Neuron (in vitro differentiated cells): ENCODE measurements around the gene DEFB123.
"Not testable (repeated sequence)": the region's sequence is repeated elsewhere in the genome, so short reads cannot be mapped to it uniquely, and the experiment has no call there.

Source experiments
- H2AFZ ChIP-seq: one replicate; pipeline ENCODE4 v1.6.1; 2013; ENCODE audit warnings: low read depth, mild to moderate bottlenecking, inconsistent platforms, low read length, moderate library complexity
- H3K27me3 ChIP-seq: one replicate; pipeline ENCODE4 v1.6.1; 2013; ENCODE audit warnings: low read length; ENCODE audit not compliant: insufficient read depth
- H3K36me3 ChIP-seq: one replicate; pipeline ENCODE4 v1.6.1; 2013; ENCODE audit warnings: low read length; ENCODE audit not compliant: insufficient read depth
- H3K4me1 ChIP-seq: one replicate; pipeline ENCODE4 v1.6.1; 2013; ENCODE audit warnings: low read length; ENCODE audit not compliant: insufficient read depth
- H3K4me3 ChIP-seq: 2 replicates; pipeline ENCODE4 v1.5.1; 2013; ENCODE audit warnings: mild to moderate bottlenecking, low read length, moderate library complexity
- H3K9me3 ChIP-seq: one replicate; pipeline ENCODE4 v1.6.1; 2013; ENCODE audit warnings: low read length

DEFB123 gene, protein sequence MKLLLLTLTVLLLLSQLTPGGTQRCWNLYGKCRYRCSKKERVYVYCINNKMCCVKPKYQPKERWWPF

DNA sequence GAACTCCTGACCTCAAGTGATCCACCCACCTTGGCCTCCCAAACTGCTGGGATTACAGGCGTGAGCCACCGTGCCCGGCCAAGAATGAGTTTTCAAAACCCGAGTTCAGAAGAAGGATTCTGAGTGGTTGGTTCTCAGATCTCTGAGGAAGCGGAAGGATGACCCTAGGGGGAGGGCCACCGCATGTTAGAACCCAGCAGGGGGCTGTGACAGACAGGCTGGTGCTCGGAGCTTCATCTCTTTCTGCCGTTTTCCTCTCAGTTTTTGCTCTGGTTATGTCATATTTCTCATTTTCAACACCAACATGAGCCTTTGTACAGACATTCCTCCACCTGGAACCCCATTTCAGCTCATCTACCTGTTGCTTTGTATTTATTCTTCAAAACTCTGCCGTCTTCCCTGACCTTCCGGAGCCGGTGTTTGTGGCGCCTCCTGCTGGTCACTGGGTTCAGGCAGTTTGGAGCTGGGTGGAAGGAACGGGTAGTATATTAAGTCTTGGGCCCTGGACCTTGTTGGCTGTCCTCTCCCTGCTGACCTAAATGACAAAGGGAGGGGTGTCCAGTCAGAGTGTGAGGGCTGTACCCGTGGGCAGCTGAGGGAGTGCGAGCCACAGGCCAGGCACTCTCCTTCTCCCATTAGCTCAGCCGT, at the start of gene DEFB123:
Gene DEFB123, plus strand, starts transcription at position 621 of the 648 bp plus-strand sequence. CDS start 67 bp downstream, outside the sequence.
- Histone ChIP-seq H3K4me3 (no peak within 1 kb of the TSS), H3K27me3 (peaks cover 12% of the 10 kb centered on the region), H3K4me1 (no peaks in the 10 kb centered on the region), H3K9me3 (no peaks in the 10 kb centered on the region), H2AFZ (no peak within 1 kb of the TSS), H3K36me3 (no peaks in the 10 kb centered on the region)

DNA sequence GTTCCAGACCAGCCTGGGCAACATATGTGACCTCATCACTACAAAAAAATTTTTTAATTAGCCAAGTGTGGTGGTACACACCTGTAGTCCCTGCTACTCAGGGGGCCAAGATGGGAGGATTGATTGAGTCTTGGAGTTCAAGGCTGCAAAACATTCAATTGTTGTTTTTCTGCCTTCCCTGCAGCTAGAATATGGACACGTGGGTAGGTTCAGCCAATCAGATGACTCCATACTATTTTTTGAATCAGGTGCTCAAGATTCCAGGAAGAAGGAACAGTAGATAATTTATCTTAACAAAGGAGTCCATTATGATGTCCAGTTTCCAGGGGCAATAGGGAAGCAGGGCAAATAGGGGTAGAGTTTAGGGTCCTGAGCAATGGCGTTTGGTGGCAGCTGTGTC, 47.6 kb upstream of the DEFB123 start:
- Histone ChIP-seq H2AFZ (no peak overlapping the region), H3K36me3 (no peaks in the 10 kb centered on the region), H3K9me3 (no peaks in the 10 kb centered on the region), H3K27me3 (no peaks in the 10 kb centered on the region), H3K4me1 (no peaks in the 10 kb centered on the region), H3K4me3 (no peak overlapping the region)

DNA sequence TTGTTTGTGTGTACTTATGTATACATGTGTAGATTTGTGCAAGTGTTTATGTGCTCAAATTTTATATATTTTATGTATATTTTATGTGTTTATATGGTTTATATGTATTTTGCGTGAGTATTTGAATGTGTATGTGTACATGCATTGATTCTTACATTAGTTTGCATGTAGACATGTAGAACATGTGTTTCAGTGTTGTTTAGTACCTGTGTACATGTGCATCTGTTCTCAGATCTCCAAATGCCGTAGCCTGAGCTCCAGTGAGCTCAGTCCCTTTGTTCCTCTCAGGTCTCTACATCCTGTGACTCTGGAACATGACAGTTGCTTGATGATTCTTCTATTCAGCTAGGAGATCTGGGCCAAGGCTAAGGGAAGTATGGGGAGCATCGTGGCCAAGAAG, 45.5 kb upstream of the DEFB123 start:
- no peak overlapping the region for H3K4me3 ChIP-seq
- H3K9me3 ChIP-seq = no peaks in the 10 kb centered on the region
- no peaks in the 10 kb centered on the region for H3K27me3 ChIP-seq
- H2AFZ ChIP-seq = no peak overlapping the region
- H3K4me1 ChIP-seq = no peaks in the 10 kb centered on the region
- no peaks in the 10 kb centered on the region for H3K36me3 ChIP-seq

DNA sequence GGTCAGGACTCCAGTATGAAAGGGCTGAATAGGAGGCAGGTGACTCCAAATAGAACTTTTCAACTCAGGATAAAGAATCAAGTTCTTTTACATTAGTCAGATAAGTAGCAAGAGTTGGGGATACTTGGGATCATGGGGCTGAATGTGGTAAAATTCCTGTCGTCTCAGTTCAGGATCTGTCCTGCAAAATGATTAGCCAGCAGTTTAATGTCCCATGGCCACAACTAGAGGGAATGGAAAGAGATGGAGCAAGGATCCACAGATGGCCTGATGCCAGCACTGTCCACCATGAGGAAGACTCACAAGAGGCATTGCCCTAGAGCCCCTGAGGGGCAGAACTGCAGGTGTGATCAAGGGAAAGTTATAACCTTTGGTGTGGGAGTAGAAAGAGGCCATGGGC, 36.5 kb upstream of the DEFB123 start:
- Histone ChIP-seq H3K27me3 (no peaks in the 10 kb centered on the region), H3K4me1 (no peaks in the 10 kb centered on the region), H3K9me3 (no peaks in the 10 kb centered on the region), H2AFZ (no peak overlapping the region), H3K36me3 (no peaks in the 10 kb centered on the region), H3K4me3 (no peak overlapping the region)

DNA sequence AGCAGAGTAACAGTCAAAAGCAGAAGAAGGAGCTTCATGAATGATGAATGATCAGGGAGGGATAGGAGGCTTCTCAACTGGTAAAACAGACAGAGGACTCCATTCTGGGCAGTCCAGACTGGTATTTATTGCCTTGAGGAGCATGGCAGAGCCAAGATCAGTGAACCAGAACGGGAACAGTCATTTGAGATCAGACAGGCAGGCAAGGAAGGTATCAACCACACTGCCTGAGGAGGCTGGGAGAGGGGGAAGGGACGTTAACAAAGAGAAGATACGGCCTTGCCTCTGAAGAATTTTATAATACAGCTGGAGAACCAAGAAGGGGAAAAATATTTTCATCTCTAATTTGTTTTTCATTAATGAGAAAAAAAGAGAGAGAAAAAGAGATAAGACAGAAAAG, 34.3 kb upstream of the DEFB123 start, which contains the start of gene DEFB121:
Gene DEFB121, minus strand, starts transcription at position 101 of the 400 bp plus-strand sequence. Its CDS starts 63 bp downstream, at position 38.
- Histone ChIP-seq H3K27me3 (no peaks in the 10 kb centered on the region), H3K4me3 (no peak within 1 kb of the TSS), H3K9me3 (no peaks in the 10 kb centered on the region), H2AFZ (no peak within 1 kb of the TSS), H3K4me1 (no peaks in the 10 kb centered on the region), H3K36me3 (no peaks in the 10 kb centered on the region)

DNA sequence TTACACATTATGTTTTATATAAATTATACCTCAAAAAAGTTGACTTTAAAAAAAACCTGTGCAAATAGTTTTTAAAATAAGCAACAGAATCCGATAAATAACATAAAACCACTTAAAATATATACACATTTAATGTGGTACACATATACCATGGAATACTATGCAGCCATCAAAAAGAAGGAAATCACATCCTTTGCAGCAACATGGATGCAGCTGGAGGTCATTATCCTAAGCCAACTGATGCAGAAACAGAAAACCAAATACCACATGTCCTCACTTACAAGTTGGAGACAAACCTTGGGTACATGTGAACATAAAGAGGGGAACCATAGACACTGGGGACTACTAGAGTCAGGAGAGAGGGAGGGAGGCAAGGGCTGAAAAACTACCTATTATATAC, 30.4 kb upstream of the DEFB123 start:
- H3K27me3 ChIP-seq = no peaks in the 10 kb centered on the region
- H3K36me3 ChIP-seq = no peaks in the 10 kb centered on the region
- H3K4me3 ChIP-seq = no peak overlapping the region
- no peak overlapping the region for H2AFZ ChIP-seq
- H3K9me3 ChIP-seq = no peaks in the 10 kb centered on the region
- H3K4me1 ChIP-seq = no peaks in the 10 kb centered on the region

DNA sequence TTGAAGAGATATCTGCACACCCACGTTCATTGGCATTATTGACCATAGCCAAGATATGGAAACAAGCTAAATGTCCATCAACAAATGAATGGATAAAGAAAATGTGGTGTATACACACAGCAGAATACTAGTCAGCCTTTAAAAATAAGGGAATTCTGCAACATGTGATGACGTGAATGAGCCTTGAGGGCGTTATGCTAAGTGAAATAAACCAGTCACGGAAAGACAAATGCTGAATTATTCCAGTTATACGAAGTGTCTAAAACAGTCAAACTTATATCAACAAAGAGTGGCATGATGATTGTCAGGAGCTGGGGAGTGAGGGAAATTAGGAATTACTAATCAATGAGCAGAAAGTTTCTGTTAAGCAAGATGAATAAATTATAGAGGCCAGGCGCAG, 26.1 kb upstream of the DEFB123 start:
- H3K9me3 ChIP-seq = no peaks in the 10 kb centered on the region
- no peak overlapping the region for H3K4me3 ChIP-seq
- H2AFZ ChIP-seq = no peak overlapping the region

DNA sequence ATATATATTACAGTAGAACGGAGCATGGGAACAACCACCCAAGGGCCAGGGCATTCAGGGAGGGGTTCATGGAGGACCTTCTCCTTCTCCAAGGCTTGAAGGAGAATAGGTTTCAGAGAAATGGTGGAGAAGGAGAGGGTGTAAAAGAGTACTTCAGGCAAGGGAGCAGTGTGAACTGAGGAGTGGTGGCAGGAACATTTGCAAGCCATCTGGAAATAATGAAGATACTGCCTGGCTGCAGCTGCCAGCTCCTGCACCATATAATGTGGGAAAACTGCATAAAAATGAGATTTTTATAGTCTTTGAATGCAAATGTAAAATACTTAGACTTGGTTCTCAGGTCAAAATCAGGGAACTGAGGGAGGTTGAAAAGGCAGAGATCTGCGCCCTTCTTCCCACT, 24.8 kb upstream of the DEFB123 start:
- Histone ChIP-seq H3K9me3 (no peaks in the 10 kb centered on the region), H3K4me1 (no peaks in the 10 kb centered on the region), H3K36me3 (no peaks in the 10 kb centered on the region), H3K4me3 (no peak overlapping the region), H2AFZ (no peak overlapping the region), H3K27me3 (no peaks in the 10 kb centered on the region)

More for the DNA sequence above, 26.1 kb upstream of the DEFB123 start:
- Histone ChIP-seq H3K27me3 (no peaks in the 10 kb centered on the region), H3K4me1 (no peaks in the 10 kb centered on the region), H3K36me3 (no peaks in the 10 kb centered on the region)

DNA sequence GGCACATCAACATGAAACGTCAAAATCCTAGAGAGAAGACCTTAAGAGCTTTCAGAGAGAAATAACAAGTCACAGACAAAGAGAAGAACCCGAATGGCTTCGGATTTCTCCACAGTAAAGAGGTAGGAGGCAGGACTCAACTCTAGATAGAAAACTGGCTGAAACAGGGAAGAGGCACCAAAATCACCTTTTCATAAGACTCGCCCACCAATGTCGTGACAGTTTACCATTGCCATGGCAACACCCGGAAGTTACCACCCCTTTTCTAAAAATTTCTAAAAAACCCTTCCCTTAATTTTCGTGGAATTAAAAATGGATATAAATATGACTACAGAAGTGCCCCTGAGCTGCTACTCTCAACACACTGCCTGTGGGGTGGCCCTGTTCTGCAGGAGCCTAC, 22.1 kb upstream of the DEFB123 start:
- H2AFZ ChIP-seq = no peak overlapping the region
- H3K4me3 ChIP-seq = no peak overlapping the region
- H3K36me3 ChIP-seq = no peaks in the 10 kb centered on the region
- H3K4me1 ChIP-seq = no peaks in the 10 kb centered on the region
- no peaks in the 10 kb centered on the region for H3K9me3 ChIP-seq
- no peaks in the 10 kb centered on the region for H3K27me3 ChIP-seq

DNA sequence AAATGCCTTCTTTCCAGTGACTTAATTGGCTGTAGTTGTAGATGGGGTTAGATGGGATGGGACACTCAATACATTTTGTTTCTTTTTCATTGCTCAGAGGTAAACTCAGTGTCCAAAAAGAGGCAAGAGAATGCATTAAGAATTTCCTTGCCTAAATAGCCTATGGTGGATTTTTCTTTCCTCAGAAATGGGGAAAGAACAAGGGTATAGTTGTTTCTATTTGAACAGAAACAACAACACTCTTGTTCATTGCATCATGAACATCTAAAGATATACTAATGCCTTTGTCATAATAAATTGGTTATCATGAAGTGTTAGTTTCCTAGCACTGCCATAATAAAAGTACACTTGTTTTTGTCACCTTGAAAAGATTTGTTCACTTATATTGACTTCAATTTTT, 14.6 kb upstream of the DEFB123 start:
- no peaks in the 10 kb centered on the region for H3K9me3 ChIP-seq
- no peaks in the 10 kb centered on the region for H3K36me3 ChIP-seq
- no peaks in the 10 kb centered on the region for H3K4me1 ChIP-seq
- no peak overlapping the region for H3K4me3 ChIP-seq
- H3K27me3 ChIP-seq = no peaks in the 10 kb centered on the region
- no peak overlapping the region for H2AFZ ChIP-seq

DNA sequence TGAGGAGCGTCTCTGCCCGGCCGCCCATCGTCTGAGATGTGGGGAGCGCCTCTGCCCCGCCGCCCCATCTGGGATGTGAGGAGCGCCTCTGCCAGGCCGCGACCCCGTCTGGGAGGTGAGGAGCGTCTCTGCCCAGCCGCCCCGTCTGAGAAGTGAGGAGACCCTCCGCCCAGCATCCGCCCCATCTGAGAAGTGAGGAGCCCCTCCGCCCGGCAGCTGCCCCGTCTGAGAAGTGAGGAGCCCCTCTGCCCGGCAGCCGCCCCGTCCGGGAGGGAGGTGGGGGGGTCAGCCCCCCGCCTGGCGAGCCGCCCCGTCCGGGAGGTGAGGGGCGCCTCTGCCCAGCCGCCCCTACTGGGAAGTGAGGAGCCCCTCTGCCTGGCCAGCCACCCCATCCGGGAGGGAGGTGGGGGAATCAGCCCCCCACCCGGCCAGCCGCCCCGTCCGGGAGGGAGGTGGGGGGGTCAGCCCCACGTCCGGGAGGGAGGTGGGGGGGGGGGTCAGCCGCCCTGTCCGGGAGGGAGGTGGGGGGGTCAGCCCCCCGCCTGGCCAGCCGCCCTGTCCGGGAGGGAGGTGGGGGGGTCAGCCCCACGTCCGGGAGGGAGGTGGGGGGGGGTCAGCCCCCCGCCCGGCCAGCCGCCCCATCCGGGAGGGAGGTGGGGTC, 13.4 kb upstream of the DEFB123 start:
- not testable (repeated sequence) for H3K9me3 ChIP-seq, H3K4me1 ChIP-seq, H3K36me3 ChIP-seq, H2AFZ ChIP-seq, H3K27me3 ChIP-seq, H3K4me3 ChIP-seq

DNA sequence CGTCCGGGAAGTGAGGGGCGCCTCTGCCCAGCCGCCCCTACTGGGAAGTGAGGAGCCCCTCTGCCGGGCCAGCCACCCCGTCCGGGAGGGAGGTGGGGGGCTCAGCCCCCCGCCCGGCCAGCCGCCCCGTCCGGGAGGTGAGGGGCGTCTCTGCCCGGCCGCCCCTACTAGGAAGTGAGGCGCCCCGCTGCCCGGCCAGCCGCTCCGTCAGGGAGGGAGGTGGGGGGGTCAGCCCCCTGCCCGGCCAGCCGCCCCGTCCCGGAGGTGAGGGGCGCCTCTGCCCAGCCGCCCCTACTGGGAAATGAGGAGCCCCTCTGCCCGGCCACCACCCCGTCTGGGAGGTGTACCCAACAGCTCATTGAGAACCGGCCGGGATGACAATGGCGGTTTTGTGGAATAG, 12.9 kb upstream of the DEFB123 start:
- not testable (repeated sequence) for H3K27me3 ChIP-seq, H3K4me3 ChIP-seq, H3K4me1 ChIP-seq, H3K9me3 ChIP-seq, H2AFZ ChIP-seq, H3K36me3 ChIP-seq

DNA sequence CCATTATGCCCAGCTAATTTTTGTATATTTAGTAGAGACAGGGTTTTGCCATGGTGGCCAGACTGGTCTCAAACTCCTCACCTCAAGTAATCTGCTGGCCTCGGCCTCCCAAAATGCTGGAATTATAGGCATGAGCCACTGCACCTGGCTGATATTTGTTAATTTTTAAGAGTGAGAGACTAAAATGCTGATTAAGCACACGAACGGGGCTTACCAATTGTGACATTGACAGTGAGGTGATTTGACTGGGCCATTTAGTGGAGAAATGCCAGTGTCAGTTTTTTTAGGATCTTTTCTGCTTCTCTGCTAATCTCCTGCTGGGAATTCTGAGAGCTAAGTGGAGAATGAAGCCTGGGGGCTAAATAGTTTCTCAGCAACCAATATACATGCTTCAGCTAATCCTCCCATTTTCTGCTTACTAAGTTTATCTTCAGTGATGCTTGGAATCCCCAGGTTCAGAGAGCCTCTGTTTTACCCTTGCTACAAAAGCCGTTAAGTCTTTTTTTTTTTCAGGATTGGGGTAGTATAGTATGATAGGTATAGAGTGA, 9.8 kb upstream of the DEFB123 start:
- Histone ChIP-seq H3K36me3 (no peaks in the 10 kb centered on the region), H3K9me3 (no peaks in the 10 kb centered on the region), H2AFZ (no peak overlapping the region), H3K4me3 (no peak overlapping the region), H3K4me1 (no peaks in the 10 kb centered on the region), H3K27me3 (no peaks in the 10 kb centered on the region)
